ENCODE data around the gene CCR2.
"Not testable (repeated sequence)": the region's sequence is repeated elsewhere in the genome, so short reads cannot be mapped to it uniquely, and the experiment has no call there.

GRCh38 chr3:46330676-46331075 is 23.2 kb upstream of the CCR2 start:
- TF ChIP-seq, protein P1, sequence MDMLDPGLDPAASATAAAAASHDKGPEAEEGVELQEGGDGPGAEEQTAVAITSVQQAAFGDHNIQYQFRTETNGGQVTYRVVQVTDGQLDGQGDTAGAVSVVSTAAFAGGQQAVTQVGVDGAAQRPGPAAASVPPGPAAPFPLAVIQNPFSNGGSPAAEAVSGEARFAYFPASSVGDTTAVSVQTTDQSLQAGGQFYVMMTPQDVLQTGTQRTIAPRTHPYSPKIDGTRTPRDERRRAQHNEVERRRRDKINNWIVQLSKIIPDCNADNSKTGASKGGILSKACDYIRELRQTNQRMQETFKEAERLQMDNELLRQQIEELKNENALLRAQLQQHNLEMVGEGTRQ (IDR thresholded peaks at IDR 0.05; ENCODE audit: low read depth, low read length), result not testable (repeated sequence)
- not testable (repeated sequence) for TF ChIP-seq POLR2A (IDR thresholded peaks at IDR 0.05; ENCODE audit: low read depth, low read length); CTCF (conservative IDR thresholded peaks at IDR 0.05; ENCODE audit: low read depth, low read length); SMC3 (IDR thresholded peaks at IDR 0.05; ENCODE audit: low read depth, low read length); FOS (IDR thresholded peaks at IDR 0.05; ENCODE audit: low read depth, low read length)
